HTR-8/SVneo (cell line): Measurements from ENCODE around the gene BANF2.

Experiments
- DNase-seq: peaks from one replicate; pipeline ENCODE4 v3.0.0; 2011; ENCODE audit warnings: low spot score, mixed read lengths; ENCODE audit not compliant: insufficient read length
- FAIRE-seq: peaks from 2 replicates; lab custom pipeline; 2011; peaks lifted over from hg19 to GRCh38; lab: Jason Lieb, UNC

The BANF2 gene

DNA sequence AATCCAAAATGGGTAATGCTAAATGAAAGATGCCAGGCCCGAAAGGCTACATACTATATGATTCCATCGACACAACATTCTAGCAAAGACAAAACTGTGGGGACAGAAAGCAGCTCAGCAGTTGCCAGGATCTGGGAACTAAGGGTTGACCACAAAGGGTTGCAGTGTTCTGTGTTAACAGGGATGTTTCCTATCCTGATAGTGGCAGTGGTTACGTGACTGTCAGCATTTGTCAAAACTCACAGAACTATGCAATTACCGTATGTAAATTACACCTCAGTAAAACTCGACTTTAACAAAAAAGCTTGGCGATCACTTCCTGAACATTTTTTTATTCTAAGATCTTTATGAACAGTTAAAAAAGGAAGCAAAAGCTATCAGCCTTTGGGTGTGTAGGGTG is 83.9 kb downstream of the BANF2 start:
- FAIRE-seq: no peak
- DNase-seq: no peak

DNA sequence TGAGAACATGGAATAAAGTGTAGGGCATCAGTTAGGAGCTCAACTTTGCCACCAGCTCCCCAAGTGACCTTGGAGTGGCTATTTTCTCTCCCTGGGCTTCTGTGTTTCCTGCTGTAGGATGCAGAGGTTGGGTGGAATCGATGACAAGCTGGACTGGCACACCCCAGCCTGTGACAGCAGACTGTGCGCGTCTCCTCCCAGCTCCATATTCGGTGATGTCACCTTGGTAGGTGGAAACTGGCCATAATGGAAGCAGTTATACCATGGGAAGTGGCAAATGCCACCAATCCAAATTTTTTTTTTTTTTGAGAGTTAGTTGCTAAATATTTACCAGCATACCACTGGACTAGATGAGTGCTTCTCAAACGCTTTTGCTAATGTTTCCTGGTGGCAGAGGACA is 85.2 kb downstream of the BANF2 start:
- no peak for FAIRE-seq
- no peak for DNase-seq
